ELR (cell line): Measurements from ENCODE around the gene OXNAD1.
"Not testable (repeated sequence)": the region's sequence is repeated elsewhere in the genome, so short reads cannot be mapped to it uniquely, and the experiment has no call there.

Experiments used
- DNase-seq: peaks from one replicate; pipeline ENCODE4 v3.0.0-alpha.2; 2015; ENCODE audit warnings: low read depth

OXNAD1 gene

GRCh38 chr3:16304061-16305010 lies 39.3 kb downstream of the OXNAD1 start:
- DNase-seq, result no peak

DNA sequence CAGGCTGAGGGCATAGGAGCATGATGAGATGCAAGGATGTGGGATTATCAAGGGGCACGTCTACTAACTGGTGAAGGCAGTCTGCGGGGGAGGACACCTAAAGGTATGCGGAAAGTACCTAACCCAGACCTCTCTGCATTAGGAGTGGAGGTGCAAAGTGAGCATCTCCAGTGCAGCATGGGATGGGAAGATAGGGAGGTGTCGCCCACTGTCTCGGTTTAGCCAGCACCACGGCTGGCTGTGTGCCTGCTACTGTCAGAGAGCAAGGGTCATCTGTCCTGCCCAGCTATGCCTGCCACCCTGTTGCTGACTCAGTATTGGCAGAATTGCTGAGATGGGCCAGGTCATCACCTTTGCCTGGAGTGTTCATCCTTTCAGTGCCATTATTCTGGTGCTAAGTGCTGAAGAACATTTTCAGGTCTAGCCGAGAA lies 40.1 kb downstream of the OXNAD1 start:
- DNase-seq, result no peak

- peak; percentile 19 for DNase-seq
These were observed 43.0 kb downstream of the OXNAD1 start for GRCh38 chr3:16307832-16308531.

- no peak for DNase-seq
These were observed 43.7 kb downstream of the OXNAD1 start for GRCh38 chr3:16308727-16309126.

DNA sequence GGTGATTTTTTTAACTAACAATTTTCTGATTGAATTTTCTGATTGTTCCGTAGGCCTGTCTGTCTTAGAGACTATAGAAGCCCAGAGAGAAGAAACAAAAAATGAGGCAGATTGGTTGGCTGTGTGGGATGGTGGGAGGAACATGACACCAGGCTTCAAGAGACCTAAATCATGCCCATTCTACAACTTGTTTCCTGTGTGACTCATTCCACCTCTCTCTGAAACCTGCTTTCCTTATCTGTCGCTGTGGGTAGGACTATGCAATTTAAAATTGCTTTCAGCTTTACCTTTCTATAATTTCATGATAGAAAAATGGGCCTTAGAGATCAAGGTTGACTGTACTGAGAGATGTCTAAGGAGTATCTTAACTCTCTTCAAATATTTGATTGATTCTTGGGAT lies 44.5 kb downstream of the OXNAD1 start:
- peak; percentile 72 for DNase-seq

DNA sequence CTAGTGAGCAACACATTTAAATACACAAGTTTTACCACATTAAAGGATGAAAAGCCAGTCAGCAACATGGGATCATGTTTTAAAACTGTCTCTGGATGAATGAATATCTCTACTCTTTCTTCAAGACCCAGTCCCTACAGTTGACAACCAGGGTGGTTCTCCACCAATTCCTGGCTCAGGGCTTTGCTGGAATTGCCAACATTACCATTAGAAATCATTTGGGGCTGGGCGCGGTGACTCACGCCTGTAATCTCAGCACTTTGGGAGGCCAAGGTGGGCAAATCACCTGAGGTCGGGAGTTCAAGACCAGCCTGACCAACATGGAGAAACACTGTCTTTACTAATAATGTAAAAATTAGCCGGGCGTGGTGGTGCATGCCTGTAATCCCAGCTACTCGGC lies 45.5 kb downstream of the OXNAD1 start:
- DNase-seq, result not testable (repeated sequence)

DNA sequence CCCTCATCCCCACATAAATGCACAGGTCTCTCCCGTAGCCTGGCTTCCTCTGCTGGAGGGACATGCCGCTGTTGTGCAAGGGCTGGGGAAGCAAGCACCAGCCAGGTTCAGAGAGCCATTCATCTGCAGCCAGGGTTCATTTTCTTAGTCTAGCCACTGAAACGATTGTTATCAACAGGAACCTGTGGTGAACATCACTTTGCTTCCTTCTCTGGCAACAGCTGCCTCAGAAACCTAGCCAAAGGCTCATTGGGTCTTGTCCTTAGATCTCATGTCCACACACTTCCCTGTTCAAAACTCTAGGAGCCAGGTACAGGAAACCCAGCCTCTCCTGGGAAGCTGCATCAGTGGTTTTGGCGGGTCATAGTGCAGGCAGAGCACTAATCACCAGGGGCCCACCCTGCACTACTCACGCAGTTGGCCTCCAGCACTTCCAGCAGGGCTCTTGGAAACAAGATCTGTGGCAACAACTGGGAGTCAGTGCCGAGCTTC lies 47.0 kb downstream of the OXNAD1 start:
- peak; percentile 8 for DNase-seq

DNA sequence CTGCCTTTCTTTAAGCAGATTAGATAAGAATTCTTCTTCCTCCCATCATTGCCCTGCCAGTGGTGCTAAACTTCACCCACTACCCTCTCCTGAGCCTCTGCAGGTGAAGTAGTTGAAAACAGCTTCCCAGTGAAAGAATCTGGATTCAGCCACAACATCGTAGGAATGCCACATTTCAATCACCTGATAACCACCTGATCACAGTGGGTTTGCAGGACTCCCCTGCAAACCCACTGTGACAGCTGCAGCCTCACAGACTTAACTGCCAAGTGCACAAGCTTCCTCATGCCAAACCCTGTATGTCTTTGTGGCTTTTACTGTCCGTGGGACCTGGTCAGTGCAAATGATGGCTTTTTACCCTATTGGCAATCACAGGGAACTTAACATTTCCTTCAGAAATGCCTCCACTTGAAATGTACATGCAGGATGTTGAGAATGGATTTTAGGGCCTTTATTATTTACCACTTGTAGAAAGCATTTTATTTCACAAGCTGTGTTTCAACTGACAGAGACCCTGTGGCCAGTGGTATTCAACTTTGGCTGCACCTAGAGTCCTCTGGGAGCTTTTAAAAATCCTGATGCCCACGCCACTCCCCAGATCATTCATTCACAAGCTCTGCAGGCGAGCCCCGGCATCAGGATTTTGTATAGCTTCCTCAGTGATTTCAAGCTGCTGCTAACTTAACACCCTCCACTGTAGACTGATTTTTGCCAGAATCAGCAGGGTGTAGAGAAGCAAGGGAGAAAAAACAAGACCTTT lies 49.1 kb downstream of the OXNAD1 start:
- DNase-seq, result no peak

DNA sequence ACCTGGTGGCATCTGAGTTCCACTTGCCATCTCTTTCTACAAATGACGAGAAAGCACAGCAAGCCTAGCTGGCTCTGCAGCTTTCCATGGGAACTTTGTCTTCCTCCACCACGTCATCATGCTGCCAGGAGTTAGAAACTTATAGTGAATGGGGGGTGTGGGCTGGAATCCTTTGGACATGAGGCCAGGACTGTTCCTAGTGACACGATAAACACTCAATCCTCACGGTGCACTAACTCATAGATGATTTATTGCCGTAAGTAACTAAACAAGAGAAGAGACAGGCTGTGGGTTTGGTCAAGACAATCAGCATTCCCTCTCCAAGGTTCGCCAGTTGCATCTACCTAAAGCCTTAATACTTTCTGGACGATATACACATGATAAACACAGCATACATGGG lies 50.6 kb downstream of the OXNAD1 start:
- DNase-seq, result no peak

DNA sequence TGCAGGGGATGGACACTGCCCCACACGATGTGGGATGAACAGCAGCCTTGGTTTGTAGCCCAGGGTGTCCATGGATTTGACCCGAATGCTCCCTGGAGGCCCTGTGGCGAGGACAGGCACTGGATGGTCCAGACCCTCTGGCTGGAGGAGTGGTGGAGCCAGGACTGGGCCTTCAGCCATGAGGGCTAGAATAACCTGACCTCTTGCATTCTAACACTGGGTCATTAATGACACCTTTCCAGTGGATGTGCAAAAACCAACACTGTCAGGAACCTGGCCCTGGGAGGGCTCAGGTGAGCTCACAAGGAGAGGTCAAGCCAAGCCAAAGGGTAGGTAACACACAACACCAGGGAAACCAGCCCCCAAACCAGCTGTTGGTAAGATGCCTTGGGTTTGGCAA lies 51.4 kb downstream of the OXNAD1 start:
- no peak for DNase-seq

DNA sequence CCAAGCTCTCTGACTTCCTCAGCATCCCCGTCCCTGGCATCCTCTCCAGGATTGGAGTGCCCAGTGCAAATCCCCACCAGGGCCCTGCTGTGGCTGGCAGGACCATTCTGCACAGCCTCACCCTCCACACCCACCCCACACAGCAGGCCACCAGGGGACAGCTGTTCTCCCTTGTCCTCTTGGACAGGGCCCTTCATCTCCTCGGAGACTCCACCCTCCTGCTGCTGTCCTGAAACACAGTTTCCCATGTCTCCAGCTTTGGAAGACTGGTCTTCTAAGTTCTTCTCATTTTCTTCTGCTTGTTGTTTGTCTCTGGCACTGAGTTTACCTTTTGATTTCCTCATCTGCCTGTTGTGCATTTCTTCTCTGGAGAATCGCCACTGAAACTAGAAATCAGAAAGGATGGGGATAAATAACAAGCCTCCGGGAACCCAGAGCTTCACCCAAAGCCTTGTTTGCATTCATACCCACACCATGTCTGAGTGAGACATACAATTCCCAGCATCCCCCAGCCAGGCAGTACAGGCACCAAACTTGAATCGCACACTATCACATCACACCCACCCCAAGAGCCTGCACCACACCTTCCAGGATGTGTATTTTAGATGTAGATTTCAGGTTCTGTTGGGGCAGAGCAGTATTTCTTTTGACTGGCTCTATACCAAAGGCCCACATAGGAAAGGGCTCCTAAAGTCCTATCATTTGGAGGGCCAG lies 52.0 kb downstream of the OXNAD1 start:
- DNase-seq, result no peak

DNA sequence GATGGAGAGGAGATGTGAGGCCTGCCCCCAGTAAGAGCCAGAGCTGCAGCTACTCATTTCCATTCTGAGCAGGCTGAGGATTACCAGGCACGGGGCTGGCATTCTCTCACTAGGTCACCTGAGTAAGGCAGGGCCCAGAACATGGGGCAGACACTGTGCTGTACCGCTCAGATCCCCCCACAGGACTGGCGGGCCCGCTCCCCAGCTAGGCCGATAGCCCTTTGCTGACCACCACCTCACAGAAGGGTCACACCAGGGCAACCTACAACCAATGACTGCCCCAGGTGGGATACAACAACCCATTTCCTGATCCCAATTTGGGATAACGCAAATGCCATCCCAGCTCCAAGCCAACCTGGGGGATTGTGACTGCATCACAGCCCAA lies 52.5 kb downstream of the OXNAD1 start:
- no peak for DNase-seq

- no peak for DNase-seq
These were observed 53.2 kb downstream of the OXNAD1 start for GRCh38 chr3:16318176-16318575.

DNA sequence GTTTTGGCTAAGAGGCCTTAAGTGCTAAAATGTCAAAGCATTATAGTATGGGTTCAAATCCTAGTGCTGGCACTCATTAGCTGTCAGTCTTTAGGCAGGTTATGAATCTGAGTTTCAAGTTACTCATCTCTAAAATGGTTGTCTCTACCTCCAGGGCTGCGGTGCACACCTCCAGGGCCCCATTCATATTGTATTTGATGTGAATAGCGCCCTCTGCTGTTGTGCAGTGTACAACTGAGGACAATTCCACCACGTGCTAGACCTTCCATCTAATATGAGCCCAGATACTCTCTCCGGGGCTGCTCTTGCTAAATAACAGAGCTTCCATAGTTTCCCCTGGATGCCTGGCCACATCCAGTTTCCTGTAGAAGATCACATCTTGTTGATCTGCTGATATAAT lies 54.3 kb downstream of the OXNAD1 start:
- DNase-seq, result peak; percentile 47

DNA sequence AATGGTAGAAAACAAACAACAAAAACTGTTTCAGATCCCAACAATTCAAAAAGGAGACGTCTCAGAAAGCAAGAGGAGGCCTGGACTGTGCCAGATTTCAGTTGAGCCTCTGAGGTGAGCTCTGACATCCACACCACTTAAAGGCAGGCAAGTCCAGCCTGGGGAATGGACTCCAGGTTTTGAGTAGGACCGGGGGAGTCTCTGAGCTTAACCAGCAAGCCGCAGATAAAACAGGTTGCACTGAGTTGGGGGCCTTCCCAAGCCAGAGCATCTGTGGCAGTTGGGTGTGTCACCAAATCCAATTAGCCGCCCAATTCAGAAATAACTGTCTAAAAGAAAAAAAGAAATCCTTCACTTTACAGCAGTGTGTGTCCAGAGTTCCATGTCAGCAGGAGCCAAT lies 54.7 kb downstream of the OXNAD1 start:
- DNase-seq, result no peak

- DNase-seq, result no peak
These were observed 55.7 kb downstream of the OXNAD1 start for GRCh38 chr3:16320711-16321110.

GRCh38 chr3:16322189-16322588 lies 57.2 kb downstream of the OXNAD1 start:
- no peak for DNase-seq

DNA sequence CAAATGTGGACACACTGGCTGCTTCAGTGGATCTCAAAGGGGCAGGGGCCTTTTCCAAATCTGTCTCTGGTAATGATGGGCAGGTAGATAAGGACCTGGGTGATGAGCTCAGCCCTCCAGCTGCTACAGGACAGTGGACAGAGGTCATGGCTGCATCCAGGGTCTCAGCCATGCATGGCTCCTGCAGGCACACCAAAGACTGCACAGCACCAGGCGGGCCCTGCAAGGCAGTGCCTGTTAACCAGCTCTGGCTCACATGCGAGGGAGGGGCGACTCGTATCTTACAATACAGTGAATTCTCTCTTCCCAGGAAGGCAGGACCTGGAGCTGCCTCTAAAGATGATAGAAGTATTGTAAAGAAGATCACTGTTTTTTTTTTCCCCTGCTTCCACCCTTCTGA lies 58.7 kb downstream of the OXNAD1 start:
- DNase-seq, result no peak

GRCh38 chr3:16325850-16326249 lies 60.8 kb downstream of the OXNAD1 start:
- no peak for DNase-seq

GRCh38 chr3:16326724-16327349 lies 61.8 kb downstream of the OXNAD1 start:
- DNase-seq, result no peak

DNA sequence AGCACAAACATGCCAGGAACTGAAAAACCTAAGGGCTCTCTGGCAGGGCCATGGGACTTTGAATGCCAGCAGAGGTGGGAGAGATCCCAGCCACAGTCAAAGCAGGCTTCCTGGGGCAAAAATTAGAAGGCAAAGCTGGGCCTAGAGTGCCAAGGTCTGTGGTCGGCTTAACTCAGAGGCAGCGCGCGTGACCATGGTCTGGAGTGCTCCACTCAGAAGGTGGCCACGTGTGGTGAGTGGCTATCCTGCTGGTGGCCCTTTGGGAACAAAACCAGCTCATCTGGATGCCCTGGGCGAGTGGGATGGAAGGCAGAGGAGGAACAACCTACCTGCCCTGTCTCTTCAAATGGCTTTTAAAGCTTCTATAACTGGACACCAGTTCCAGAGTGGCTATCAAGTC lies 63.1 kb downstream of the OXNAD1 start:
- DNase-seq, result no peak
